GM10248 (cell line): ENCODE data around the gene MEFV.

Experiments used
- CTCF ChIA-PET: fragments of 300-600 bp; sonication (Branson Sonifier 250); formaldehyde crosslinking; extraction: SDS; loops from one replicate; lab custom pipeline; 2021; ENCODE audit warnings: antibody characterized with exemption; lab: Yijun Ruan, JAX
- POLR2A ChIA-PET: fragments of 350-650 bp; sonication (Branson Sonifier 250); formaldehyde crosslinking; extraction: SDS; loops from one replicate; lab custom pipeline; 2020; ENCODE audit warnings: antibody characterized with exemption; lab: Yijun Ruan, JAX
- DNase-seq: peaks from one replicate; pipeline ENCODE4 v3.0.0; 2012; ENCODE audit errors: extremely low spot score
- CTCF ChIP-seq: IDR thresholded peaks from 2 replicates; pipeline ENCODE4 v1.5.1; 2012; ENCODE audit warnings: mild to moderate bottlenecking, low read depth; ENCODE audit errors: extremely low read depth, missing control alignments, control extremely low read depth

The MEFV gene

DNA sequence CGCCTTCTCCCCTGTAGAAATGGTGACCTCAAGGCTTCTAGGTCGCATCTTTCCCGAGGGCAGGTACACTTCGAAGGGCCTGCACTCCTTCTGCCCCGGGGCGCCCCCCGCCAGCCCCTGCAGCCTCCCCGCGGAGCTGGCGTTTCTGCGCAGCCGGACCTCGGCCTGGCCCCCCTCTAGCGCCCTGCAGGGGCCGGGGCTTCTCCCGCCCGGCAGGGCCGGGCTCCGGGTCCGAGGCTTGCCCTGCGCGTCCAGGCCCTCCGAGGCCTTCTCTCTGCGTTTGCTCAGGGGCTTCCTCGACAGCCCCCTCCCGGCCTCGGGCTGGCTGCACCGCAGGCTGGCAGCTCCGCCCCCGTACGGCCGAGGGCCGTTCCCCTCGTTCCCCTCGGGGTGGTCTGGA is 2.1 kb downstream of the MEFV start:
- CTCF ChIA-PET = interaction anchor here (1.5 to 1.7 kb wide), 2 partner anchors 8 to 13 kb away, joined by 3 read pairs; no protein-coding TSS in a partner anchor
- DNase-seq = no peak
- POLR2A ChIA-PET = no interaction called here
- TF ChIP-seq CTCF = no peak

GRCh38 chr16:3252967-3253366 is 3.5 kb downstream of the MEFV start:
- TF ChIP-seq CTCF = no peak

DNA sequence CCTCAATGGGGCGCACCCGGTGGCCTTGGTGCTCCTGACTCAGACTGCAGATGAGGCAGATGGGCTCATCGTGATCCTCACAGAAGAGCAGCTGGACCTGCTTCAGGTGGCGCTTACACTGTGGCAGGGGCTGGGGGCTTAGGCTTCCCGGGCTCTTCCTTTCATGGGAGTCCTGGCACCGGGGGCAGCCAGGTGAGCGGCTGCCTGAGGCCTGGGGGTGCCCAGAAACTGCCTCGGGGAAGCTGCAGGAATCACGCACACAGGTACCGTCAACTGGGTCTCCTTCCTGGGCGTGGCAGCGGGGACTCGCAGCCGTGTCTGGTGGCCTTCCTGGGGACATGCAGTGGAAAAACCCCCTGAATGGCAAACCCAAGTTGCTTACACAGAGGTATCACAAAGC is 7.0 kb downstream of the MEFV start:
- ChIA-PET POLR2A (no interaction called here), CTCF (interaction anchor here (0.6 to 1.5 kb wide), 2 partner anchors 18 to 24 kb away, joined by 3 read pairs; no protein-coding TSS in a partner anchor)
- TF ChIP-seq CTCF = no peak

More at GRCh38 chr16:3252967-3253366, 3.5 kb downstream of the MEFV start:
- POLR2A ChIA-PET = no interaction called here
- CTCF ChIA-PET = interaction anchor here (1.5 to 1.7 kb wide), 2 partner anchors 10 to 14 kb away, joined by 3 read pairs; no protein-coding TSS in a partner anchor
- DNase-seq = no peak

DNA sequence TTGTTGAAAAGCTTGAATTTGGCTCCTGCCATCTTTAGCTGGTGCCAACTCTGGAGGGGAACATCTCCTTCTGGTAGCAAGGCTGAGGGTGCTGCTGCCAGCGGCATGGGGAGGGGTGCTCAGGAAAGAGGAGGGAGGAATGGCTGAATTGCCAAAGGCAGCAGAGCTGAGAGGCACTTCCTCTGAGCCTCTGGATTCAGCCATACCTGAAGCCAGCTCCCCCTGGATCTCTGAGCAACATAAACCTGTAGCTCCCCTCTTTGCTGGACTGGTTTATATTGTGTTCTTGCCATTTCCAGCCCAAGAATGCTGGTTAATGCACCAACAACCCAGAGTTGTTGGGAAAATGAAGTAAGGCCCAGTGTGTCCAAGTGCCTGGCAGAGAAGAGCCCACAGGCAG is 7.4 kb downstream of the MEFV start:
- no peak for DNase-seq
- ChIA-PET POLR2A (no interaction called here), CTCF (interaction anchor here (0.6 kb wide), 1 partner anchor 18 kb away, joined by 3 read pairs; no protein-coding TSS in a partner anchor)
- no peak for TF ChIP-seq CTCF

More for the DNA sequence above, 7.0 kb downstream of the MEFV start:
- DNase-seq = no peak

- ChIA-PET CTCF (no interaction called here), POLR2A (no interaction called here)
- TF ChIP-seq CTCF = no peak
- DNase-seq = no peak
Measured at GRCh38 chr16:3248596-3248995, 7.8 kb downstream of the MEFV start.

DNA sequence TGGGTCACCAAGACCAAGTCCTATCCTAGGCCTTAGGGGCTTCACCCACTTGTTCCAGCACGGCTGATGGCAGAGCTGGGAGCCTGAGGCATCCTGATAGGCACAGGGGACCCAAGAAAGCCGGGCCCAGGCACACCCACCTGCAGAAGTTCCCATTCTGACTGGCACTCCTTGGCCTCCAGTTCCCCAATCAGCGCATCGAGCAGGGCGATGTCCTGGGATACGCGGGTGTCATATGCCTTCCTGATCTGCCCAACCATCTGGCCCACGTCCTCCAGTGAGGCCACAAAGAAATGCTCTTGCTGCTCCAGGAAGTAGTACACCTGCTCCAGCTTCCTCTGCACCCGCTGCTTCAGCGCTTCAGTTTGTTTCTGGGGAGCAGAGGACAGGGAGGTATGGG is 9.6 kb downstream of the MEFV start:
- ChIA-PET POLR2A (no interaction called here), CTCF (interaction anchor here (1.4 kb wide), 1 partner anchor 83 kb away, joined by 4 read pairs; no protein-coding TSS in a partner anchor)
- no peak for DNase-seq

More for the DNA sequence above, 9.6 kb downstream of the MEFV start:
- no peak for TF ChIP-seq CTCF
